GM23338 (cell line): ENCODE results near the gene TPM1. TPM values are rescaled to one million over a fixed set of nuclear protein-coding genes. Genes with fewer than 3 reads are reported as not detected.

Source experiments
- ATAC-seq: fragments of 200-7000 bp; cut with Tn5 transposase; 3 replicates; pipeline ENCODE4 v1.9.1; 2020
- DNase-seq: peaks from one replicate; pipeline ENCODE4 v3.0.0-alpha.2; 2015; ENCODE audit warnings: low spot score
- H2AFZ ChIP-seq: fragments of 200-600 bp; sonication (generic); 2 replicates; pipeline ENCODE4 v1.8.0; 2016; ENCODE audit warnings: antibody characterized with exemption, mild to moderate bottlenecking, moderate library complexity
- H3F3A ChIP-seq: fragments of 200-600 bp; sonication (generic); replicated peaks from 2 replicates; pipeline ENCODE4 v1.8.0; 2017; ENCODE audit warnings: antibody characterized with exemption, mixed run types, low read depth
- H3K27ac ChIP-seq: fragments of 200-600 bp; sonication (generic); 2 replicates; pipeline ENCODE4 v1.6.1; 2016; ENCODE audit warnings: low read depth
- H3K27me3 ChIP-seq: fragments of 200-600 bp; sonication (generic); 2 replicates; pipeline ENCODE4 v1.8.0; 2016; ENCODE audit warnings: mild to moderate bottlenecking, mixed run types, moderate library complexity; ENCODE audit not compliant: insufficient read depth
- H3K36me3 ChIP-seq: fragments of 200-600 bp; sonication (generic); 2 replicates; pipeline ENCODE4 v1.8.0; 2016; ENCODE audit warnings: mild to moderate bottlenecking; ENCODE audit not compliant: insufficient read depth
- H3K4me1 ChIP-seq: fragments of 200-600 bp; sonication (generic); 2 replicates; pipeline ENCODE4 v1.8.0; 2016; ENCODE audit warnings: mild to moderate bottlenecking, moderate library complexity; ENCODE audit not compliant: insufficient read depth
- H3K4me2 ChIP-seq: fragments of 200-600 bp; sonication (generic); 2 replicates; pipeline ENCODE4 v1.7.1; 2017; ENCODE audit warnings: mixed run types
- H3K4me3 ChIP-seq: fragments of 200-600 bp; sonication (generic); 2 replicates; pipeline ENCODE4 v1.6.1; 2016; ENCODE audit warnings: mixed run types
- H3K79me2 ChIP-seq: fragments of 200-600 bp; sonication (generic); replicated peaks from 2 replicates; pipeline ENCODE4 v1.8.0; 2017; ENCODE audit warnings: mild to moderate bottlenecking; ENCODE audit not compliant: insufficient read depth
- H3K9me2 ChIP-seq: fragments of 200-600 bp; sonication (generic); 2 replicates; pipeline ENCODE4 v1.8.0; 2017; ENCODE audit not compliant: insufficient read depth
- H4K20me1 ChIP-seq: fragments of 200-600 bp; sonication (generic); replicated peaks from 2 replicates; pipeline ENCODE4 v1.8.0; 2017; ENCODE audit warnings: mild to moderate bottlenecking; ENCODE audit not compliant: insufficient read depth
- H3K27ac Mint-ChIP-seq: 2 replicates; pipeline ENCODE4 v1.8.0; 2020; ENCODE audit warnings: inconsistent platforms, mild to moderate bottlenecking, moderate library complexity, mixed read lengths
- H3K27me3 Mint-ChIP-seq: 3 replicates; pipeline ENCODE4 v1.8.0; 2022; ENCODE audit warnings: low read depth, mild to moderate bottlenecking, moderate library complexity, mixed read lengths, inconsistent platforms; ENCODE audit not compliant: insufficient read depth, poor library complexity
- H3K36me3 Mint-ChIP-seq: 3 replicates; pipeline ENCODE4 v1.8.0; 2021; ENCODE audit warnings: low read depth, mild to moderate bottlenecking, inconsistent platforms, moderate library complexity, mixed read lengths
- H3K4me1 Mint-ChIP-seq: 3 replicates; pipeline ENCODE4 v1.8.0; 2020; ENCODE audit warnings: mild to moderate bottlenecking, inconsistent platforms, mixed read lengths
- H3K4me3 Mint-ChIP-seq: 3 replicates; pipeline ENCODE4 v1.8.0; 2021; ENCODE audit warnings: moderate library complexity, mild to moderate bottlenecking, inconsistent platforms, mixed read lengths
- H3K9me3 Mint-ChIP-seq: 3 replicates; pipeline ENCODE4 v1.8.0; 2020; ENCODE audit warnings: moderate library complexity, mild to moderate bottlenecking, inconsistent platforms, mixed read lengths
- CREB1 ChIP-seq: fragments of 250-450 bp; sonication (Bioruptor Pico); IDR thresholded peaks from 2 replicates; pipeline ENCODE4 v1.5.0; 2020; ENCODE audit warnings: low read depth, mild to moderate bottlenecking, moderate library complexity
- ETS1 ChIP-seq: IDR thresholded peaks from 2 replicates; pipeline ENCODE4 v1.6.1; 2016; ENCODE audit warnings: antibody characterized with exemption
- EZH2 ChIP-seq: fragments of 200-600 bp; sonication (generic); IDR thresholded peaks from one replicate; pipeline ENCODE4 v1.8.0; 2017; ENCODE audit warnings: antibody characterized with exemption, mild to moderate bottlenecking, low read depth; ENCODE audit not compliant: unreplicated experiment
- JUNB ChIP-seq: IDR thresholded peaks from one replicate; pipeline ENCODE4 v1.6.1; 2016; ENCODE audit warnings: antibody characterized with exemption; ENCODE audit not compliant: unreplicated experiment
- ZNF462 ChIP-seq: fragments of 250-450 bp; sonication (Bioruptor Pico); IDR thresholded peaks from 2 replicates; pipeline ENCODE4 v1.5.0; 2020; ENCODE audit warnings: mild to moderate bottlenecking, moderate library complexity
- polyA plus RNA-seq: library from polyadenylated mRNA; unstranded; fragments of >200 nt; fragmentation: Nextera tagmentation; extraction: Ambion mirVana; gene quantifications from 2 replicates; pipeline ENCODE4 v1.2.1, GENCODE V29; 2016
- total RNA-seq: library from RNA; depleted of rRNA; stranded (reverse); fragments of >200 nt; shearing (Covaris generic); gene quantifications from 2 replicates; pipeline ENCODE4 v1.2.3, GENCODE V29; 2014

The TPM1 gene
- total and polyA plus RNA-seq, 2 experiments from 2014 or later, result 449 to 913 TPM

- no peak for TF ChIP-seq ZNF462 (CRISPR knock-in tag)
- no peak for TF ChIP-seq EZH2
These were observed 16.5 kb downstream of the TPM1 start (continued) for GRCh38 chr15:63059075-63059474.

GRCh38 chr15:63059573-63060216 is 17.1 kb downstream of the TPM1 start:
- peaks cover 20% of the 10 kb centered on the region for H3K79me2 ChIP-seq
- peaks cover 99% of the 10 kb centered on the region for H3K36me3 Mint-ChIP-seq

More at GRCh38 chr15:63059573-63060216, 17.1 kb downstream of the TPM1 start:
- peaks cover 4% of the 10 kb centered on the region for H3K27me3 Mint-ChIP-seq
- H3F3A ChIP-seq, result peaks cover 10% of the 10 kb centered on the region; the same call in 1 of the 2 replicates
- H3K4me3 ChIP-seq, result no peak overlapping the region
- H3K4me2 ChIP-seq, result no peak overlapping the region
- ATAC-seq (no peak), DNase-seq (no peak)
- no peak overlapping the region for H2AFZ ChIP-seq
- no peak overlapping the region for H3K4me3 Mint-ChIP-seq
- H3K27ac Mint-ChIP-seq, result no peak overlapping the region
- H3K4me1 ChIP-seq, result no peaks in the 10 kb centered on the region
- H3K27me3 ChIP-seq, result no peaks in the 10 kb centered on the region
- TF ChIP-seq JUNB, result no peak
- TF ChIP-seq CREB1 (CRISPR knock-in tag), result no peak
- TF ChIP-seq ETS1, result no peak
- H3K9me3 Mint-ChIP-seq, result no peaks in the 10 kb centered on the region
- H3K4me1 Mint-ChIP-seq, result peaks cover 3% of the 10 kb centered on the region
- peak overlapping the region; percentile 43; the same call in 1 of the 2 replicates for H3K27ac ChIP-seq
- H3K9me2 ChIP-seq, result no peaks in the 10 kb centered on the region
- H4K20me1 ChIP-seq, result peaks cover 9% of the 10 kb centered on the region; the same call in 1 of the 2 replicates
- H3K36me3 ChIP-seq, result peaks cover 94% of the 10 kb centered on the region
